Mesendoderm (in vitro differentiated cells): ENCODE data around the gene ZNF423.

Experiments used
- DNase-seq: peaks from one replicate; pipeline ENCODE4 v3.0.0; 2013
- H2AK5ac ChIP-seq: 2 replicates; pipeline ENCODE4 v1.6.1; 2013; ENCODE audit warnings: low read length, inconsistent platforms
- H2BK120ac ChIP-seq: 2 replicates; pipeline ENCODE4 v1.6.1; 2013; ENCODE audit warnings: low read depth, mild to moderate bottlenecking, low read length, moderate library complexity, mixed read lengths
- H2BK15ac ChIP-seq: replicated peaks from 2 replicates; pipeline ENCODE4 v1.6.1; 2013; ENCODE audit warnings: low read depth, mild to moderate bottlenecking, moderate library complexity
- H2BK5ac ChIP-seq: 2 replicates; pipeline ENCODE4 v1.6.1; 2013; ENCODE audit warnings: low read length, inconsistent platforms
- H3K18ac ChIP-seq: 2 replicates; pipeline ENCODE4 v1.6.1; 2013; ENCODE audit warnings: mild to moderate bottlenecking, low read length, mixed read lengths
- H3K23ac ChIP-seq: one replicate; pipeline ENCODE4 v1.6.1; 2013; ENCODE audit warnings: low read length
- H3K27ac ChIP-seq: 2 replicates; pipeline ENCODE4 v1.5.1; 2013; ENCODE audit warnings: low read depth, mild to moderate bottlenecking, inconsistent platforms, low read length, moderate library complexity
- H3K27me3 ChIP-seq: 2 replicates; pipeline ENCODE4 v1.6.1; 2013; ENCODE audit warnings: low read length, control low read depth, mild to moderate bottlenecking, inconsistent platforms; ENCODE audit not compliant: insufficient read depth, poor library complexity
- H3K36me3 ChIP-seq: 2 replicates; pipeline ENCODE4 v1.6.1; 2013; ENCODE audit warnings: low read length, inconsistent platforms; ENCODE audit not compliant: control insufficient read depth, insufficient read depth
- H3K4ac ChIP-seq: one replicate; pipeline ENCODE4 v1.6.1; 2013; ENCODE audit warnings: low read depth, mild to moderate bottlenecking, low read length, moderate library complexity
- H3K4me1 ChIP-seq: 2 replicates; pipeline ENCODE4 v1.6.1; 2013; ENCODE audit warnings: low read depth, low read length, inconsistent platforms; ENCODE audit not compliant: control insufficient read depth
- H3K4me2 ChIP-seq: 2 replicates; pipeline ENCODE4 v1.6.1; 2013; ENCODE audit warnings: low read length
- H3K4me3 ChIP-seq: 2 replicates; pipeline ENCODE4 v1.5.1; 2013; ENCODE audit warnings: mild to moderate bottlenecking, low read length
- H3K56ac ChIP-seq: one replicate; pipeline ENCODE4 v1.6.1; 2013; ENCODE audit warnings: low read length
- H3K79me1 ChIP-seq: 2 replicates; pipeline ENCODE4 v1.6.1; 2013; ENCODE audit warnings: low read length, inconsistent platforms
- H3K79me2 ChIP-seq: 2 replicates; pipeline ENCODE4 v1.6.1; 2013; ENCODE audit warnings: mild to moderate bottlenecking, low read length; ENCODE audit not compliant: control insufficient read depth, insufficient read depth
- H3K9ac ChIP-seq: 2 replicates; pipeline ENCODE4 v1.6.1; 2013; ENCODE audit warnings: low read length, inconsistent platforms
- H4K5ac ChIP-seq: one replicate; pipeline ENCODE4 v1.6.1; 2013; ENCODE audit warnings: low read length
- H4K8ac ChIP-seq: one replicate; pipeline ENCODE4 v1.6.1; 2013; ENCODE audit warnings: low read depth, mild to moderate bottlenecking, control low read depth, low read length, moderate library complexity
- WGBS: extraction: QIAGEN DNeasy Blood & Tissue Kit; methylation state at CpG from one replicate; pipeline ENCODE4 v1.1.7; 2013; ENCODE audit warnings: low lambda C conversion rate, missing lambda C conversion rate; ENCODE audit not compliant: insufficient coverage; ENCODE audit errors: extremely low coverage; 5-methylcytosine and 5-hydroxymethylcytosine counted together

The ZNF423 gene

DNA sequence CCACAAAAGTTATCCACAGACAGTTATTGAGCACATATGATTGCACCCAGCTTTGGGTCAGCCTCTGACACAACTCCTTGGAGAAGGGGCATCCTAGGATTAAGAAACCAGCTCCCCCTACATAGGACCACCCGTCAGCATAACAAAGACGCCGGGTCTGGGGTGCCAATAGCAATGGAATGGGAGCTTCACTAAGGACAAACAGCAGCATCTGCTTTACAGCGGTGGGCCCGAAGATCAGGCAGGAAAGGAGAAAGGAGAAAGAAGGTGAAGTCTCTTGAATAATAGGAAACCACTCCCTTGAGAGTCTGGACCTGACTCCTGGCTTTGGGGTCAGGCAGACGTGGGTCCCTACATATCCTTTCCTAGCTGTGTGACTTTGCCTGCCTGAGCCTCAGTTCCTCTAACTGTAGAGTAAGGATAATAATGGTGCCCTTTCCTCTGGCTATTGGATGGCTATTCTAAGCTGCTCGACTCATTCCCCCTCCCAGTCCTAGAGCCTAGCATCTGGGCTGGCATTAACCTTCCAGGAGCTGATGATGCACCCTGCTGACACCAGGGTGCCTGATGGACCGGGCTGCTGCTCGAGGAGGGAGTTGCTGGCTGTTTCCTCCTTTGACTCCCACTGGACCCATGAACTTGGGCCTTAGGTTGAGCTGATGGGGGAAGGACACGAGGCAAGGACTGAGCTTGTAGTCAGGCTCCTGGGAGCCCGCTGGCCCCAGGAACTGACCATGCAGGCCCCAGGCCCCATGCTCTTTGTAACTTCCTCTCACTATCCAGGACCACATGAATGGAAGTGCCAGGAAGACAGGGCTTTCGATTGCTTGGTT, 388.2 kb downstream of the ZNF423 start:
- Histone ChIP-seq H3K27me3 (no peaks in the 10 kb centered on the region), H3K4ac (no peak overlapping the region), H2BK120ac (no peak overlapping the region), H3K4me3 (no peak overlapping the region), H4K5ac (no peak overlapping the region), H3K27ac (no peak overlapping the region), H3K79me2 (no peaks in the 10 kb centered on the region), H2BK5ac (no peak overlapping the region), H3K36me3 (no peaks in the 10 kb centered on the region), H2BK15ac (no peak overlapping the region), H3K79me1 (no peaks in the 10 kb centered on the region), H3K4me2 (no peak overlapping the region), H3K9ac (no peak overlapping the region), H3K23ac (no peak overlapping the region), H4K8ac (no peak overlapping the region), H3K18ac (no peak overlapping the region), H3K4me1 (no peaks in the 10 kb centered on the region), H2AK5ac (no peak overlapping the region), H3K56ac (no peak overlapping the region)
- DNase-seq: no peak
- WGBS: no CpG with 5 or more reads among the region's 12 CpGs

DNA sequence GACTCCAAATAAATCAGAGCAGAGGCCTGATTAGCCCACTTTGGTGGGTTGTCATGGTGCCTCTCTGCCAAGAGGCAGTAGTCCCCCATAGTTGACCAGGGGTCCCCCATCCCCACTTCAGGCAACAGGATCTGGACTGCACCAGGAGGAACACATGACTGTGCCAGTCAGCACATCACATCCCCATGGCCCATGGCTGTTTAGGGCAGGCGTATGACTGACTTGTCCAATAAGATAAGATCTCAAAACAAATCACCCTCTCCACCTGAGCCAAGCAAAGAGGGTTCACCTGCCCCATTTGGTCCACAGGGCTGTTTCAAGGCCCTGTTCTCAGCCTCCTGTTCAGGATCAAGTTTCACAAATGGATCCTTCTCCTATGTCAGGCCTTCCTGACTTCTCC, 389.0 kb downstream of the ZNF423 start:
- DNase-seq: no peak
- Histone ChIP-seq H2BK15ac (no peak overlapping the region), H3K4me1 (no peaks in the 10 kb centered on the region), H3K27me3 (no peaks in the 10 kb centered on the region), H3K4me2 (no peak overlapping the region), H3K4ac (no peak overlapping the region), H3K79me1 (no peaks in the 10 kb centered on the region), H3K56ac (no peak overlapping the region), H2AK5ac (no peak overlapping the region), H3K4me3 (no peak overlapping the region), H3K18ac (no peak overlapping the region), H3K27ac (no peak overlapping the region), H2BK5ac (no peak overlapping the region), H2BK120ac (no peak overlapping the region), H3K36me3 (no peaks in the 10 kb centered on the region), H4K8ac (no peak overlapping the region), H3K9ac (no peak overlapping the region), H4K5ac (no peak overlapping the region), H3K79me2 (no peaks in the 10 kb centered on the region), H3K23ac (no peak overlapping the region)
- WGBS: no CpG with 5 or more reads among the region's 1 CpG

DNA sequence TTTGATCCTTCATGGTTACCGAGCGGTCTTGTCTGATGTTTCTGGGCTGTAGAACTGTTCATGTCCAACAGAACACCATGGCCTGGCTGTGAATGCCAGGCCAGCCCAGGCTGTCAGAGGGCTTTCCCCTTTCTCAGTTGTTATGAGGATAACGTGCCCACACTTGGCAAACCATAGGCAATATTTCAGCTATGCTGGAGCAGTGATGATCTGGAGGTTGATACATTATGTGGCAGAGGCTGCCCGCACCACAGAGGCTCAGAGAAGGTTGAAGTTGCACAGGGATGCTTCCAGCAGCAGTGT, 389.4 kb downstream of the ZNF423 start:
- no peaks in the 10 kb centered on the region for H3K36me3 ChIP-seq
- no peak overlapping the region for H3K4ac ChIP-seq
- no peak overlapping the region for H3K4me2 ChIP-seq
- H4K5ac ChIP-seq: no peak overlapping the region
- no peaks in the 10 kb centered on the region for H3K79me1 ChIP-seq
- H4K8ac ChIP-seq: no peak overlapping the region
- H2BK5ac ChIP-seq: no peak overlapping the region
- H3K4me3 ChIP-seq: no peak overlapping the region
- no peak overlapping the region for H3K27ac ChIP-seq
- no peak overlapping the region for H2BK15ac ChIP-seq
- no peak overlapping the region for H3K18ac ChIP-seq
- no peak overlapping the region for H3K9ac ChIP-seq
- no peak overlapping the region for H3K23ac ChIP-seq
- no CpG with 5 or more reads among the region's 4 CpGs for WGBS
- H3K27me3 ChIP-seq: no peaks in the 10 kb centered on the region
- DNase-seq: no peak
- H2BK120ac ChIP-seq: no peak overlapping the region
- no peaks in the 10 kb centered on the region for H3K79me2 ChIP-seq
- no peaks in the 10 kb centered on the region for H3K4me1 ChIP-seq
- no peak overlapping the region for H3K56ac ChIP-seq
- no peak overlapping the region for H2AK5ac ChIP-seq

DNA sequence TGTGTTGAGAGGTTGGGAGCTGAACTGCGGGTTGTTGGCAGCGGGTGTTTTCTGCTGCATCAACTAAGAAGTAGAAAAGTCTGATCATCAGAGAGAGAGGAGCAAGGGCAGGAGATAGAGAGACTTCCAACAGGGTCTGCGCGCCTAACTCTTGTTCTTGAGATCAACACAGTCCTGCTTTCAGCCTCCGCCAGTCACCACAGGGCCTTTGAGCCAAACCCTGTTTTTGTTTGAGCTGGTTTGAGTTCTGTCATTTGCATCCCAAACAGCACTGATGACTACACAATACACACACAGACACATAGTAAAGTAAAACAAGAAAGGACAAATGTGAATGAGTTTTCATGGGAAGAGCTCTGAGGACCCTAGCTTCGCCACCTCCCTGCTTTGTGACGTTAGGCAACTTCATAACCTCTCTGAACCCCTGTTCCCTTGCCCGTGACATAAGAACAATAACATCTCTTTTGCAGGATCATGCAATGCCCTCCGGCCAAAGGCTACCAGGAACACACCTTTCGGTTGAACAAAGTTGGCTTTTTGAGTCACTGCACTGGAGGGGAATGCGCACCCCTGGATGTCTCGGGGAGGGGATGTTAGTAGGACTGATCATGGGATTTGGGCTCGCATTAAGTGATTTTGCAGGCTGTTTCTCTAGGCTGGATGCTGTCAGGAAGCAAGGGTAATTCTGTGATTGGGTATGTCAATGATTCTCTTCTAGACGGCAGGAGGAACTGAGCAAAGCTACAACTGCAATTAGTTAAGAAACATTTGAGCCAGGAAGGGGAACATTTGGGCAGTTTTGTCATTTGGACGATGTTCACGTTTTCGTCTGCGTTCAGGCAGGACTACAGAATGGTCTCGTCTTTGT, 390.0 kb downstream of the ZNF423 start:
- Histone ChIP-seq H2AK5ac (no peak overlapping the region), H3K9ac (no peak overlapping the region), H4K8ac (no peak overlapping the region), H4K5ac (no peak overlapping the region), H3K79me2 (no peaks in the 10 kb centered on the region), H3K18ac (no peak overlapping the region), H3K79me1 (no peaks in the 10 kb centered on the region), H2BK120ac (no peak overlapping the region), H3K4me3 (no peak overlapping the region), H2BK15ac (no peak overlapping the region), H2BK5ac (no peak overlapping the region), H3K36me3 (no peaks in the 10 kb centered on the region), H3K4me1 (no peaks in the 10 kb centered on the region), H3K56ac (no peak overlapping the region), H3K4me2 (no peak overlapping the region), H3K4ac (no peak overlapping the region), H3K27me3 (no peaks in the 10 kb centered on the region), H3K27ac (no peak overlapping the region), H3K23ac (no peak overlapping the region)
- DNase-seq: no peak
- WGBS: no CpG with 5 or more reads among the region's 19 CpGs

DNA sequence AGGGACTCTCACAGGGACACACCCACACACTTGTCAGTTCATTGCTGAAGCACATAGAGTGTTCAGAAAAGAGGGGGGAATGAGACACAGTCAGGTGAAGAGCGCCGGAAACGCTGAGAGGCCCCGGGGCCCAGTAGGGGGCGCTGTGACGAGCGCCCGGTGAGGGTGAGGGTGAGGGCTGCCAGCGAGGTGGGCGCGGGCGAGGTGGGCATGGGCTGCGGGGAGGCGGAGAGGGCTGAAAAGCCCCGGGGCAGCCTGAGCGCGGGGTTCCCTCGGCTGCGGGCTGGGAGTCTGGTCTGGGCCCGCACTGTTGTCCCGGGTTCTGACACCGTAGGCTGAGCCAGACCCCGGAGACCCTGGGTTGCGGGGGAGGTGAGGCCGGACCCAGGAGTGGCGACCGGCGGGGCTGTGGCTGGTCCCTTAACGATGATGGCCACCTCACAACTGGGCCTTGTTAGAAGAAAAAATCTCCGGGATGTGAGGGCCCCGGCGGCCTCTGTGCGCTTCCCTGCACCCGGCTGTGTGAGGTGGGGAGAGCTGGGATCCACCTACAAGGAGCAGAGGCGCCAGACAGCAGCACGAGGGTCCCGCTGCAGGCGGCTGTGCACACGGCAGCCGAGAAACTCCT, 390.9 kb downstream of the ZNF423 start:
- Histone ChIP-seq H2BK15ac (no peak overlapping the region), H3K79me1 (no peaks in the 10 kb centered on the region), H2BK120ac (no peak overlapping the region), H3K79me2 (no peaks in the 10 kb centered on the region), H3K27ac (no peak overlapping the region), H3K4ac (no peak overlapping the region), H3K18ac (no peak overlapping the region), H3K23ac (no peak overlapping the region), H3K4me2 (peak overlapping the region; percentile 45), H3K56ac (peak overlapping the region; percentile 79), H4K8ac (no peak overlapping the region), H3K4me3 (peak overlapping the region; percentile 3), H3K36me3 (no peaks in the 10 kb centered on the region), H3K27me3 (no peaks in the 10 kb centered on the region), H2BK5ac (no peak overlapping the region), H4K5ac (no peak overlapping the region), H3K9ac (peak overlapping the region; percentile 53), H3K4me1 (no peaks in the 10 kb centered on the region), H2AK5ac (no peak overlapping the region)
- WGBS: no CpG with 5 or more reads among the region's 40 CpGs
- DNase-seq: peak; percentile 59
